ENCODE data around the gene GSTO1.

DNA sequence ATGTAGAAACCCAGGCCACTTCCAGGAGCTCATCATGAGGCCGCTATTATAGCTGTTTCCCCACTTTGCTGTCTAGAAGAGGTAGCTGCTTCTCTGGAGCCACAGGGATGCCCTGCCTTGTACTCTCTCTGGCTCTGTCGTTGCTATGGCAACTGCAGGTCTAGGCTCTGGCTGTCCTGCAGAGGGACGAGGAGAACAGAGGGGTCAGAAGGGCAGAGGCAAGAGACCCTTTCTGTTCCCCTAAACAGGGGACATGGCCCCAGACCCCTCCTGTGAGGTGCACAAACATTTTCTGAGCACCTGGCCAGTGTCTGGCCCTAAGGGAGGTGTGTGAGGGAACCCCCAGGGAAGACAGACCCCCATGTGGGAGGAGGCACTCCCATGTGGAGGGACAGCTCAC is 52.2 kb downstream of the GSTO1 start:
- TF ChIP-seq CTCF (IDR thresholded peaks at IDR 0.05; ENCODE audit: low read depth, low read length, missing input control): no peak
- TF ChIP-seq, protein P1, sequence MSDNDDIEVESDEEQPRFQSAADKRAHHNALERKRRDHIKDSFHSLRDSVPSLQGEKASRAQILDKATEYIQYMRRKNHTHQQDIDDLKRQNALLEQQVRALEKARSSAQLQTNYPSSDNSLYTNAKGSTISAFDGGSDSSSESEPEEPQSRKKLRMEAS (IDR thresholded peaks at IDR 0.05): no peak
- no peak for TF ChIP-seq JUND (IDR thresholded peaks at IDR 0.05)
- no peak for TF ChIP-seq TAF1 (conservative IDR thresholded peaks at IDR 0.05)
- no peak for TF ChIP-seq GABPA (IDR thresholded peaks at IDR 0.05 in 1 of 2, conservative IDR thresholded peaks at IDR 0.05 in 1 of 2)
- no peak for TF ChIP-seq HNF4A (conservative IDR thresholded peaks at IDR 0.05)
- no peak for TF ChIP-seq RXRA (IDR thresholded peaks at IDR 0.05)
- no peak for TF ChIP-seq ATF3 (IDR thresholded peaks at IDR 0.05)
- no peak for TF ChIP-seq REST (IDR thresholded peaks at IDR 0.05)
- no peak for TF ChIP-seq YY1 (IDR thresholded peaks at IDR 0.05)
- TF ChIP-seq, protein P2, sequence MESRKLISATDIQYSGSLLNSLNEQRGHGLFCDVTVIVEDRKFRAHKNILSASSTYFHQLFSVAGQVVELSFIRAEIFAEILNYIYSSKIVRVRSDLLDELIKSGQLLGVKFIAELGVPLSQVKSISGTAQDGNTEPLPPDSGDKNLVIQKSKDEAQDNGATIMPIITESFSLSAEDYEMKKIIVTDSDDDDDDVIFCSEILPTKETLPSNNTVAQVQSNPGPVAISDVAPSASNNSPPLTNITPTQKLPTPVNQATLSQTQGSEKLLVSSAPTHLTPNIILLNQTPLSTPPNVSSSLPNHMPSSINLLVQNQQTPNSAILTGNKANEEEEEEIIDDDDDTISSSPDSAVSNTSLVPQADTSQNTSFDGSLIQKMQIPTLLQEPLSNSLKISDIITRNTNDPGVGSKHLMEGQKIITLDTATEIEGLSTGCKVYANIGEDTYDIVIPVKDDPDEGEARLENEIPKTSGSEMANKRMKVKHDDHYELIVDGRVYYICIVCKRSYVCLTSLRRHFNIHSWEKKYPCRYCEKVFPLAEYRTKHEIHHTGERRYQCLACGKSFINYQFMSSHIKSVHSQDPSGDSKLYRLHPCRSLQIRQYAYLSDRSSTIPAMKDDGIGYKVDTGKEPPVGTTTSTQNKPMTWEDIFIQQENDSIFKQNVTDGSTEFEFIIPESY (IDR thresholded peaks at IDR 0.05): no peak
- TF ChIP-seq RAD21 (IDR thresholded peaks at IDR 0.05): no peak
- TF ChIP-seq FOXA1 (IDR thresholded peaks at IDR 0.05): no peak
- no peak for TF ChIP-seq SP1 (IDR thresholded peaks at IDR 0.05)
